K562 treated with DMSO at 1 percent for 24 hours (cell line): ENCODE results near the gene SOX3. TPM values are rescaled to one million over a fixed set of nuclear protein-coding genes. Genes with fewer than 3 reads are reported as not detected.

Source experiments
- total RNA-seq: library from RNA; unstranded; fragments of 300-600 nt; gene quantifications from 2 replicates; pipeline ENCODE4 v1.2.3, GENCODE V29; 2022; ENCODE audit warnings: low read depth; ENCODE audit not compliant: insufficient read depth

Gene SOX3
- not detected in 2 replicates for total RNA-seq

DNA sequence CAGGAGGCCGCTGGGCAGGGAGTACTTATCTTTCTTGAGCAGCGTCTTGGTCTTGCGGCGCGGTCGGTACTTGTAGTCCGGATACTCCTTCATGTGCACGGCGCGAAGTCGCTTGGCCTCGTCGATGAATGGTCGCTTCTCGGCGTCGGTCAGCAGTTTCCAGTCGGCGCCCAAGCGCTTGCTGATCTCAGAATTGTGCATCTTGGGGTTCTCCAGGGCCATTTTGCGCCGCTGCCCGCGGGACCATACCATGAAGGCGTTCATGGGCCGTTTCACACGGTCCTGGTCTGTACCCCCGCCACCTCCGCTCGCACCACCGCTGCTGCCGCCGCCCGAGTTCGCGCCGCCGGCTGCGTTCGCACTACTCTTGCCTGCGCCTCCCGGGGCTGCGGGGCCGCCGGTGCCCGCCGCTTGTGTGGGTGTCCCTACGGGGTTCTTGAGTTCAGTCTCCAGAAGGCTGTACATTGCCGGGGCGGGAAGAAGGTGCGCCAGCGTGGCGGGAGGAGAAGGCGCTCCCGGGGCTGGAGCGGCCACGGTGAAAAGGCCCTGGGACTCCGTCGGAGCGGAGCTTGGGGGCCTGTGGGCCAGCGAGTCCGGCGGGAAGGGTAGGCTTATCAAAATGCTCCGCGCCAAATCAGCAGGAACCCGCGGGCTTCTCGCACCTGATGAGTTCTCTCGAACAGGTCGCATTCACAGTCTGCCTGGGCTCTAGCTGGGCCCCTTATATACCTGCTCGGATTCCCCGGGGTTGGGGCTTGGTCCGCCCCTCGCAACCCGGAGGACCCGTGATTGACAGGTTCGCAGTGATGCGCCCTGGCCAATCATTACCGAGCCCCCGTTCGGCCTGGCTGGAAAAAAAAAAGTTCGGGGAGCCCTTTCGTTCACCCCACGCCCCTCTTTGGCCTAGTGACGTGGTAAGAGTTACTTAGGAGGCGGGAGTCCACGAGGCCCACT is at the start of gene SOX3:
SOX3 (minus strand) TSS at position 699 of the 954 bp plus-strand sequence; CDS start at position 690, 9 bp downstream.

Other genes starting within 250 kb of the SOX3 start
- not detected in 2 replicates for gene LINC00632, start 204.7 kb upstream of the SOX3 start, total RNA-seq